ENCODE results near the gene NTSR1.

Gene NTSR1

GRCh38 chr20:62787321-62787720, 78.7 kb downstream of the NTSR1 start:
- no peak for TF ChIP-seq CTCF (IDR thresholded peaks at IDR 0.05; ENCODE audit: low read depth, low read length)
- no peak for DNase-seq (ENCODE audit: extremely low read depth, low read depth)

DNA sequence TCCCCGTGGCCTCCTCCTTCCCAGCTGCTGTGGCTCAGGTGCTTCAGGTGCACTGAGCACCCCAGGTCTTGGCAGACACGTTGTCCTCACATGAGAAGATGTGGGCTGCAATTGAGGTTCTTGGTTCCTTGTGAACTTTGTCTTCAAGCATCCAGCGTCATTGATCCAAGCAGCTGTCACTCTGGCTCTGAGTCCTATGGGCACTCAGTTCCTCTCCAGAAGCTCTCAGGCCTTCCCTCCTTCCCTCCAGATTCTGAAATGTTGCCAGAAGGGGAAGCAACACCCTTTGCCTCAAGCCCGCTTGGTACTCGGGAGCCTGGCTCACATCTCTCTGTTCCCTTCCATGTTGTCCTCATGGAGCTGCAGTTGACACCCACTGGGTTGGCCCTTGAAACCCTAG, 79.2 kb downstream of the NTSR1 start:
- no peak for TF ChIP-seq CTCF (IDR thresholded peaks at IDR 0.05; ENCODE audit: low read depth, low read length)
- DNase-seq (ENCODE audit: extremely low read depth, low read depth) = no peak

- DNase-seq (ENCODE audit: extremely low read depth, low read depth) = no peak
- no peak for TF ChIP-seq CTCF (IDR thresholded peaks at IDR 0.05; ENCODE audit: low read depth, low read length)
Measured at GRCh38 chr20:62788607-62789006, 80.0 kb downstream of the NTSR1 start.

DNA sequence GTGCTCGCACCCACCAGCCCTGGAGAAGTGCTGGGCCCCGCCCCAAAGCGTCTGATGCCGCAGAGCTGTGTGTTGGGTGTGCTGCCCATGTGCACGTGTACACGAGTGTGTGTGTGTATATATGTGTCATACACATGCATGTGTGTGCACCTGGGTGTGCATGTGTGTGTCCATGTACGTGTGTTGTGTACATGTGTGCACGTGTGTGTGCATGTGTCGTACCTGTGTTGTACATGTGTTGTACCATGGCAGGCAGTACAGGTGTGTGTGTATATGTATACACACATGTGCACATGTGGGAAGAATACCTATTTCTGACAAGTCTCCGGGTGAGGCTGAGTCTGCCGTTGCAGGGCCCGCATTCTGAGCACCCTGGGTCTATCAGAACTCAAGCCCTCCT, 81.4 kb downstream of the NTSR1 start:
- no peak for TF ChIP-seq CTCF (IDR thresholded peaks at IDR 0.05; ENCODE audit: low read depth, low read length)
- no peak for DNase-seq (ENCODE audit: extremely low read depth, low read depth)

DNA sequence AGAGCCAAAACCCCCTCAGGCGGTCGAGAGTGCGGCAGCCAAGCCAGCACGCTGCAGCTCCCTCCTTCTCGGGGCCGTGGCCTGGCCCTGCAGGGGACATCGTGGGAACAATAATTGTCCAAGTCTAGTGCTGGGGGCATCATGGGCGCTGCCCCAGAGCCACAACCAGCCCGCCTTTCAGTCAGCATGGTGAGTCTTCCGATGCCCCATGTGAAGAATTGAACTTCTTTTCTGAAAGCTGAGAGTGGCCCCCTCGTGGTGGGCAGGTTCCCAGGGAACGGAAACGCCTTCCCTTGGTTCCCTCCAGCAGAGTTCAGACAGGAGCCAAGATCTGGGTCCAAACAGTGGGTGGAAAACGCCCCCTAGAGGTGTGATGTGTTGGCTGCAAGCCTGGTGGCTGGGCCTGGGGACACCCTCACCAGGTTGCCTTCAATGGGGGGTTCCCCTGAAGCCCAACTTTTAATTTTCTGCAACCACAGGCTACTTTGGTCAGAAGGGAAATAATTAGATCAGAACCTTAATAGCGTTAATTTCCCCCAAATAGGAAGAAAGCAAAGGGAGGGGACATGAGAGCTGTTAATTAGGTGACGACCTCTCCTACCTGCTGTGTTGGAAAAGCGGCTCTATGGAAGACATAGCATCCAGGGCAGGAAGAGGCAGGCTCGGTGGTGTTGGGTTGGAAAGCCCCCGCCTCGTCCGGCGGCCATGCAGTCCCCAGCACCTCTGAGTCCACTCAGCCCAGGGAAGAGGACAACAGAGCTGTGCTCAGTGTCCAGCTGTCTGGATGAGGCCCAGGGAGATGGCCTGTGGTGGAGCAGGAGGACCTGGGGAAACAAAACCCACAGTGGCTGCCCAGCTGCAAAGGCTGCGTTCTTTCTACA, 82.9 kb downstream of the NTSR1 start:
- DNase-seq (ENCODE audit: extremely low read depth, low read depth) = peak; percentile 70
- TF ChIP-seq CTCF (IDR thresholded peaks at IDR 0.05; ENCODE audit: low read depth, low read length) = peak; percentile 92

GRCh38 chr20:62792182-62792939, 83.7 kb downstream of the NTSR1 start:
- TF ChIP-seq CTCF (IDR thresholded peaks at IDR 0.05; ENCODE audit: low read depth, low read length) = no peak
- no peak for DNase-seq (ENCODE audit: extremely low read depth, low read depth)

Data from AG09319 (cell line).